D721Med (cell line): ENCODE measurements around the gene STT3A.

Experiments used
- DNase-seq: peaks from one replicate; pipeline ENCODE4 v3.0.0; 2011; ENCODE audit warnings: low spot score; ENCODE audit not compliant: insufficient read length
- FAIRE-seq: peaks from 2 replicates; lab custom pipeline; 2011; peaks lifted over from hg19 to GRCh38; lab: Jason Lieb, UNC
- CTCF ChIP-seq: IDR thresholded peaks from 2 replicates; pipeline ENCODE4 v1.5.1; 2012; ENCODE audit warnings: mild to moderate bottlenecking, control low read depth; ENCODE audit not compliant: insufficient read depth; ENCODE audit errors: missing control alignments

The STT3A gene

GRCh38 chr11:125625630-125626287, 33.1 kb downstream of the STT3A start:
- FAIRE-seq (no peak), DNase-seq (peak; percentile 54)

DNA sequence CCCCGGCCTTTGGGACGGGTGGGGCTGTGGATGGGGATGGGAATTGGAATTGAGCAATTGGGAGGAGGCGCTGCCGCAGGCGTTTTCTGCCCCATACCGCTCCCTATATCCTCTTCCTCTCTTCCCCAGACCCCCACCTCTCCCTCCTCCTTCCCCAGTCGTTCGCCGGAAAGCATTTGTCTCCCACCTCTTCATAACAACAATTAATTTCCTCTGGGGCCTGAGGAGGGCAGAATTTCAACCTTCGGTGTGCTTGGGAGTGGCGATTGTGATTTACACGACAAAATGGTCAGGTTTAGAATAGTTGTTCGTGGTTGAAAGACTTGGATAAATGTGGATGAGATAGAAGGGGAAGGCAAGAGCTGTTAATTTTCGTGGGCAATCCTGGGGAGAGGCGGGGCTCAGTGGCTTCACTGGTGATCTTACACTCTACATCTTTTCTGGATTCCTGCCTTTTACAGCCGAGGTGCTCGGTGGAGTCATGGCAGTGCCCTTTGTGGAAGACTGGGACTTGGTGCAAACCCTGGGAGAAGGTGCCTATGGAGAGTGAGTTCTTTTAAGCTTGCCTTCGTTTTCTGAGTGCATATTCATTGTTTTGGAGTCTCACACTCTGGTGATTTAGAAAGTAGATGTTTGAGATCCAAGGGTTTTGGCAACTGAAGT, 33.8 kb downstream of the STT3A start:
- no peak for FAIRE-seq
- DNase-seq, result no peak
- TF ChIP-seq CTCF, result peak; percentile 41

More at GRCh38 chr11:125625630-125626287, 33.1 kb downstream of the STT3A start:
- TF ChIP-seq CTCF, result no peak

DNA sequence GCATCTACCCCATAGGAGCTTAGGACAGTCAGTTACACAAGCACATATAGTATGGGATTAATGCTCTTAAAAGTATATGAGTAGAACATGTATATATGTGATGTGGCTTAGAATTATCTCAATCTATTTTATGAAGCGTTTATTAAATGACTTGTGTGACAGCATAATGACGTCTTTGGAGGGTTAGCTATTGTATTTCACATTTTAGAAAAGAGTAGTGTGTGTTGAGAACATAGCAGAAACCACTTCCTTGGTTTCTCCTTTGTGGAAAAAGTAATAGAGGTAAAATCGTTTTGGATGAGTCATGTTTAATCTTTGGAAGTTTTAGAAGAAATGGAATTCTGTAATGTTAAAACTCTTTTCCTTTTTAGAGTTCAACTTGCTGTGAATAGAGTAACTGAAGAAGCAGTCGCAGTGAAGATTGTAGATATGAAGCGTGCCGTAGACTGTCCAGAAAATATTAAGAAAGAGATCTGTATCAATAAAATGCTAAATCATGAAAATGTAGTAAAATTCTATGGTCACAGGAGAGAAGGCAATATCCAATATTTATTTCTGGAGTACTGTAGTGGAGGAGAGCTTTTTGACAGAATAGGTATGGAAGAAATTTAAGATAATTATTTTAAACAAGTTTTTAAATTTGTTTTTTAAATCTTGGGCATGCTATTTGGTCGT, 34.7 kb downstream of the STT3A start:
- no peak for TF ChIP-seq CTCF
- no peak for FAIRE-seq
- DNase-seq, result no peak

DNA sequence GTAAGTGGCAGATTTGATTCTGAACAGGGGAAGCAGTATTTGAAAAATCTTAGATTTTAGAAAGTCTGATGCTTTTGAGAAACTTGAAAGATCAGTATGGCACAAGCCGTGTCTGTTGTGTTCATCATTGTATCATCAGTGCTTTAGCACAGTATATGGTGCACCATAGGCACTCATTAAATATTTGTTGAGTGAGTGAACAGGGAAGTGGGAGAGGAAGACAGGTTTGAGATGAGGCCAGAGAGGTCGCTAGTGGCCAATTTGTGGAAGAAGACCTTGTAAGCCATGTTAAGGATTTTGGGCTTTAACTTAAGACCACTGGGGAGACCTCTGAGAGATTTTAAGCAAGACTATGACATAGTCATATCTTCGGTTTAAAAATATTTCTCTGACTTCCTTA, 45.2 kb downstream of the STT3A start:
- FAIRE-seq (no peak), DNase-seq (no peak)
- TF ChIP-seq CTCF, result no peak

DNA sequence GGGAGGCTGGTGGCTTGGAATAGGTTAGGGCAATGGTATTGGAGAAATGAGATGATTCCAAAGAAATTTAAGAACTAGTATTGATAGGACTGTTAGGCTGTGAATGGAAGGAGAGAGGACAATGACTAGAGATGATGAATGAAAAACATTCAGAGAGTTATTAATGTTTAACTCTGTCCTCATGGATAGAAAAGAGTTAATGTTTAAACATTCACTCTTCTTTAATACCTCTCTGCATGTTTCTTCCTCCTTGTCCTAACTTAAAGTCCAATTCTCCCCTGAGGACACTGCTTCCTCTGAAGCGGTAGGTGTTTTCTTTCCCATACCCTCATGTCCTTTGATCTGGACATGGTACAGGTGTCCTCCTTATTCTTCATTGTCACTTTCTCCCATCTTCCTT, 45.7 kb downstream of the STT3A start:
- DNase-seq, result no peak
- FAIRE-seq, result no peak
- TF ChIP-seq CTCF, result no peak

- DNase-seq, result no peak
- no peak for TF ChIP-seq CTCF
- FAIRE-seq, result no peak
Observed at GRCh38 chr11:125645871-125646270, 53.2 kb downstream of the STT3A start.
